Measurements from ENCODE around the gene ARAP1.
A peak's percentile ranks its signal among the peaks of the same experiment; 100 is the strongest.
"Not testable (repeated sequence)": the region's sequence is repeated elsewhere in the genome, so short reads cannot be mapped to it uniquely, and the experiment has no call there.

ARAP1 gene

GRCh38 chr11:72752088-72752914 lies at the start of gene ARAP1:
TSS of gene ARAP1 (minus strand) at chr11:72752408. CDS start at chr11:72727128, 25,280 bp downstream.
- DNase-seq (ENCODE audit: low spot score) = peak; percentile 82

DNA sequence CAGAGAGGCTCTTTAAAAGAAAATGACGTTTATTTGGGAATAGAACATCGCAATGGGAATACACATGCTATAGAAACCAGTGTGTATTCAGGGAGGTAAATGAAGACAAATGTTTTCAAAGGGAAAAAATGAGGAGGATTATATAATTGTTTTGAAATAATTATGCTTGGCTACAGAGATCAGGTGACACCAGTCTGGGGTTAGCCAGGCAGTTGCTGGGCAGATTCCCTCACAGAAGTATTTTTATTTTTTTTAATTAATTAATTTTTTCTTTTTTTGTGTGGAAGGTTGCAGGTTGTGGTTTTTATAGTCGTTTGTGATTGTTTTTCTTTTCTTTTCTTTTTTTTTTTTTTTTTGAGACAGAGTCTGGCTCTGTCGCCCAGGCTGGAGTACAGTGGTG lies 47.2 kb upstream of the ARAP1 start:
- no peak for DNase-seq (ENCODE audit: low spot score)

DNA sequence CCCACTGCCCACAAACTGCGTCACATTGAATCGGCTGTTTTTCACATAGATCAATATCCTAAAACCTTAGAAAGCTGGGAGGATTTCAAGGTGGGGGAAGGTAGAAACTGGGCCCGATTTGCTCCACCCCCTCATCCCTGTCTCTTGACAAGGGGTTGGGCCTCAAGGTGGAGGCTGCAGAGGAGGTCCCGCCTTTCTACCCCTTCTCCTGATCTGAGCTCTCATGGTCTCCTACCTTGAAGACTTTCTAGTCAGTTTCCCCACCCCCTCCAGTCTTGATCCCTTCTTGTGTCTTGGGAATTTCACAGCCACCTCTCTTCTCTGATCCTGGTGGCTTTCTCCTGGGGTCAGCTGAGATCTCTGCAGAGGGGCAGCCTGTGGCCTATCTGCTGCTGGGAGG lies 46.2 kb upstream of the ARAP1 start:
- DNase-seq (ENCODE audit: low spot score) = no peak

- DNase-seq (ENCODE audit: low spot score) = peak; percentile 98
Measured at GRCh38 chr11:72793425-72794367, 41.5 kb upstream of the ARAP1 start, which contains the start of gene STARD10. TSS of gene STARD10 (minus strand) at chr11:72794047. CDS start at chr11:72781181, 12,866 bp downstream.

DNA sequence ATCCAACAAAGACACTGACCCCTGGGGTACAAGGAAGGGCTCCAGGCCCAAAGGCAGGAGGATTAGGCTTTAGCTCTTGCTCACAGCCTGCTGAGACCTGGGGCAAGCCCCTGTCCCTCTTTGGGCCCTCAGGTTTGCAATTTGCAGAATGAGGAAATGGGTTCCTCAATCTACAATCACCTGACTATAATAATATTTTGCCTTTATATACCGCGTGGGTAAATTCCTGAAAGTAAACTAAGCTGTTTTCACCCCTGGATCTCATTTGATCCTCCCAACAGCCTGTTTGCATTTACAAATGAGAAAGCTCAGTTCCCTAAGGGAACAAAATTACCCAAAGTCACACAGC lies 40.8 kb upstream of the ARAP1 start:
- DNase-seq (ENCODE audit: low spot score) = no peak

DNA sequence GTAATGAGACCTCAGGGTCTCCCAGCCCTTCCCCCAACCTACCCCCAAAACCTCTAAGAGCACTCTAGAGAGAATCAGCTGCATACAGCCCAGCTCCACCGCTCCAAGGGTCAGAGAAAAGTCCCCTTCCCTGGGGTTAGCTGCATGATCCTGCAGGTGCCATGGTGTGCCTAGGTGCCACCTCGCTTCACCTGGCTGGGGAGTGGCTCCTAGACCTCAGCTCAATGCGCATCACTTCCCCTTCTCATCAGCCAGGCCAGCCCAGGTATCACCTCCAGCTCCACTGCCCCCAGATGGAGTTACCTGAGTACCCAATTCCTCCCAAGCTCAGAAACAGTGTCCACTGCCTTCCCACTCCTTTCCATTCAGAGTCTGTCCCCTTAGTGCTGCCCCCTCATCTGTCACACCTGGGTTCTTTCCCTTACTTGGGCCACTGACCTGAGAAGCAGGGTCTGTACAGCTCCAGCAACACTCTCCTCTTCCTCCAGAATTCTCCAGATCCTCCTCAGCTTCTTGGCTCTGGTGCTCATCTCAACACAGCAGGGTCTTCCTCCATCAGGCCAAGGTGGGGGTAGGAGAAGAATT lies 40.3 kb upstream of the ARAP1 start:
- no peak for DNase-seq (ENCODE audit: low spot score)

GRCh38 chr11:72791228-72791627 lies 39.0 kb upstream of the ARAP1 start:
- DNase-seq (ENCODE audit: low spot score) = not testable (repeated sequence)

- DNase-seq (ENCODE audit: low spot score) = peak; percentile 75
Measured at GRCh38 chr11:72789493-72790131, 37.4 kb upstream of the ARAP1 start.

GRCh38 chr11:72788241-72788640 lies 36.0 kb upstream of the ARAP1 start:
- peak; percentile 59 for DNase-seq (ENCODE audit: low spot score)

- no peak for DNase-seq (ENCODE audit: low spot score)
Measured at GRCh38 chr11:72787216-72788104, 35.3 kb upstream of the ARAP1 start.

- DNase-seq (ENCODE audit: low spot score) = no peak
Measured at GRCh38 chr11:72786305-72787215, 34.4 kb upstream of the ARAP1 start.

DNA sequence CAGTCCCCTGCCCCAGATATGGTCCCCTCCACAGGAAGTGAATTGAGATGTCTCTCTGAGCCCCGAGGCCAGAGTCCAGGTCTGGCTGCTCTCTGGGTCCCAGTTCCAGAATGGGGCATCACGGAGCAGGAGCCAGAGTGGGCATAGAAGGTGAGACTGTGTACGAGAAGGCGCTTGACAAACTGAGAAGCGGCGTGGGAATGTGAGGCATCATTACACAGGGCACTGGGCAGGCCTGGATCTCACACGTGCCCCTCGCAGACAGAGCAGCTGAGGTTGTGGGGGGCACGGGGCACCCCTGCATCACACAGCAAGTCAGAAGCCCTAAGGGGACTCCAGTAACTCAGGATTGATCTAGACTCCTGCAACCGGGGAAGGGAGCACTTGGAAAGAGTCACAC lies 32.5 kb upstream of the ARAP1 start:
- no peak for DNase-seq (ENCODE audit: low spot score)

GRCh38 chr11:72783144-72783905 lies 31.1 kb upstream of the ARAP1 start:
- DNase-seq (ENCODE audit: low spot score) = no peak

DNA sequence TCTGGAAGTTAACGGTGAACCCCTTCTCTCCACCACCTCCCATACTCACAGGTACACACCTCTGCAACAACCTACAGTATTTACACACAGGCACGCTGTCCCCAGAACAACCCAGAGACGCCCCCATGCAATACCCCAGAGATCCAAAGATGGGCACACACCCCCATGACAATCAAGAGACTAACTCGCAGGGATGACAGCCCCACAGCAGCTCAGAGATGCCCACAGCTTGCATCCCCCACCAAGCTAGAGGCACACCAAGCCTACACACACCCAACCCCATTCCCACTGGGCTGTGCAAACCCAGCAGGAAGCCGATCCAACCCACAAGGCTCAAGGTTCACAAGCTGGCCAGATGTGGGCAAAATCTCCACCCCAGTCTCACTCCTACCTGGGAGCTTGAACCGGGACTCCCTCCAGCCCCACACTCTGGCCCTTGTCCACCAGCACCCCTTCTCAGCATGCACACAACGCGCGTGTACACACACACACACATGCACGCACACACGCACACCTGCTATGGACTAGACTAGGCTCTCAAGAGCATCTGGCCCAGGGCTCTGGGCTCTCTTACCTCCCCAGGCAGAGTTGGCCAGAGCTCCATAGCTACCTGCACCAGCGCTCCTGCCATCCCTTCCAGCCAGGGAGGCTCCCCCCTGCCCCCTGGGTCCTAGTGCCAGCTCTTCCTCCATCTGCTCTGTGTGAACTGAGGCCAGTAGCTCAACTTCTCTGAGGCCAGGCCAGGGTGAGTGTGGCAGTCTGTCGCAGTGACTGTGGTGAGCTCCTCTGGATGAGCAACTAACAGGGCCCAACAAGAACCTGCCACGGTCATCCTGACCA lies 30.1 kb upstream of the ARAP1 start:
- no peak for DNase-seq (ENCODE audit: low spot score)

- no peak for DNase-seq (ENCODE audit: low spot score)
Measured at GRCh38 chr11:72781313-72782080, 29.3 kb upstream of the ARAP1 start.

DNA sequence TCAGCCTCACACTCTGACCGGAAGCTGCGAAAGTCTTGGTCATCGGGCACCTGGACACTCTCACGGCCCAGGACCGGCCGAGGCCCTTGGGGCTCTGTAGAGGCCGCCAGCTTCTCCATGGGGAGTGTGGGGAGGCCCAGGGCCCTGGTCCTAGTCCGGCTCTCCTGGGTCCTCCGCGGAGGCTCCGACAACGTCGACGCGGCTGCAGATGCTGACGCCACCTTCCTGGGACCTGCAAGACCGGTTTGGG lies 28.8 kb upstream of the ARAP1 start:
- no peak for DNase-seq (ENCODE audit: low spot score)

- no peak for DNase-seq (ENCODE audit: low spot score)
Measured at GRCh38 chr11:72780296-72781062, 28.3 kb upstream of the ARAP1 start.
